ENCODE measurements around the gene PLCG2. TPM values are rescaled to one million over a fixed set of nuclear protein-coding genes. Genes with fewer than 3 reads are reported as not detected.
A peak's percentile ranks its signal among the peaks of the same experiment; 100 is the strongest.

PLCG2 gene
- polyA plus RNA-seq, 2 of the 4 experiments (the other 2 are of a cell fraction): 2.8 to 6.0 TPM

DNA sequence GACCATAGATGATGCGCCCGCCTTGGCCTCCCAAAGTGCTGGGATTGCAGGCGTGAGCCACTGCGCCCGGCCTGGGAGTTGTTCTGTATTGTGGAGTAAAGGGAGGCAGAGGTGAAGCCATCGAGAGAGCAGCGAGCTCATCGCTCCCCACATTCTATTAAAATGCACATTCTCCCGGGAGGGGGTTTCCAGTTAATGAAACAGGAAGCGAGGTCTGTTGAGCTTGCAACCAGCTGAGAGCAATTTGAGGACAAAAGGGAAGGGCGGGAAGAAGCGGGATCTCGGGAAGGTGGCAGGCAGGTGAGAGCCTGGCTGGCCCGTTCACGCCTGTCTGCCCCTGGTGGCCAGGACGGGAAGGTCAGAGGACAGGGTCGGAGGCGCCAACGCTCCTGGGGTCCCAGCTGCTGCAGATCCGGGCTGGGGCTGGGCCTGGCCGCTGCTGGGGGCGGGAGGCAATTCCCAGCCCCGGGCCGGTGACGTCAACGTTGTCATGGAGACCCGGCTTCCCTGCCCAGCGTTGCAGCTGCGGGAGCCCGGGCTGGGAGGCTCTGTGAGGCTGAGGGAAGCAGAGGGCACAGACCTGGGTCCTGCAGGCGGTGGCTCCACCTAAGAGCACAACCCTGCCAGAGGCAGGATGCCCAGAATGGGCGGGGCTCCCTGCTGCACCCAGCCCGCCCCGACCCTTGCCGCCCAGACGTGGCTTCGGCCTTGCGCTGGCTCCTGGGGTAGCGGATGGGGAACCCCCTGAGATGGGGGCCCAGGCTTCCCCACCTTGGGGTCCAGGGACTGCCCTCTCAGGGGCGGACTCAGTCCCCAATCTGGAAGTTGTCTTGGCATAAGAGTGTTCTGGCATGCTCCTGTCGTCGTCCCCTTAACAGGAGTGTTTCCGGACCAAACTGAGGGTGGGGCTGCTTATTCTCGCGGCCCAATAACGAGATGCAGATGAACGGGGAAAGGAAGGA is 48.7 kb upstream of the PLCG2 start (continued):
- TF ChIP-seq ZNF302 (CRISPR knock-in tag; IDR thresholded peaks at IDR 0.05): no peak; the same call in 1 of the 2 replicates
- TF ChIP-seq ESRRA (IDR thresholded peaks at IDR 0.05; ENCODE audit: borderline replicate concordance, low read length): no peak
- TF ChIP-seq POLR2A (IDR thresholded peaks at IDR 0.05; ENCODE audit: low read length): no peak
- peak; percentile 35 to 38; a peak in 2 of 5 replicates for TF ChIP-seq RAD21 (conservative IDR thresholded peaks at IDR 0.05 in 1 of 2, IDR thresholded peaks at IDR 0.05 in 1 of 2)

DNA sequence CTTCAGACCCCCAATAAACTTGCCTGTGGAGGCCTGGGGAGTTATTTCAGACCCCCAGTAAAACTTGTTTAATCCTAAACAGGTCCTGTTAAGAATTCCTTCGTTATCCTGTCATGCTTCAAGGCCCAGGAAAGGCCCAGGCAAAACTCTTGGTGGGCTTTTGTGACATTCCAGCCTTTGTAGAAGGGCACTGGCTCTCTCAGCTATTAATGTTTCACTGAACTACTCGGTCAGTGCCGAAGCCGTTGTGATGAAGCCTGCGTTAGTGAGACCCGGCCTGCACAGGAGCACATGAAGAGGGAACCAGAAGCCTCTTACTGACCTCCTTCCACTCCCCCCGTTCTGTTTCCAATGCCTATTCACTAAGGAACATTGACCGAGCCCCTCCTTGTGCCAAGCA is 47.4 kb upstream of the PLCG2 start:
- no peak for FAIRE-seq

DNA sequence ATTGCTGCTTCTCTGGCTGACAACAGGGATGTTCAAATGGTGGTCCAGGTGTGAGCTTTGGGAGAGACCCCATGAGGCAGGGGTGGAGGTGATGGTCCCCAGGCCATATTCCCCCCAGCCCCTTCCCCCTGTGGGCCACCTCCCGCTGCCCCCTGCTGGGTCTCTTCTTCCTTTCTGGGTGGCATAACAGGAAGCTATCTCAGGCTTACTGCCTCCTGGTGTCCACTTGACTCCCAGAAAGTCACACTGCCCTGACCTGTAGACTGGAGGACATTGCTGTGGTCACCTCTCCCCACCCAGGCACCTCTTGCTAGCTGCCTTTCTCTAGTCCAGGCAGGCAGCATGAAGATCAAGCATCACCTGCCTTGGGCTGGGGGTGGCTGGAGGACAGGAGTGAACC is 46.4 kb upstream of the PLCG2 start:
- DNase-seq (ENCODE audit: low read depth in 1 of 2, low spot score in 1 of 2): no peak
- ChIA-PET POLR2A (no interaction called here), CTCF (interaction anchor here (0.9 to 9.9 kb wide), 4 partner anchors 9 to 367 kb away, joined by 3 to 91 read pairs (median 6); no protein-coding TSS in a partner anchor)
- WGBS (ENCODE audit: missing lambda C conversion rate): no CpG with 5 or more reads among the region's 1 CpG
- peak overlapping the region; percentile 10 to 91; a peak in 4 of 6 replicates for H3K27ac ChIP-seq
- FAIRE-seq: no peak
- H3K4me1 ChIP-seq: peaks cover 31% of the 10 kb centered on the region
- H3K4me2 ChIP-seq: no peak overlapping the region
- no peak for ATAC-seq
- H3K9me3 ChIP-seq: no peaks in the 10 kb centered on the region
- no peak for TF ChIP-seq TP53 (CRISPR knock-in tag; IDR thresholded peaks at IDR 0.05)
- TF ChIP-seq RAD21 (conservative IDR thresholded peaks at IDR 0.05 in 1 of 2, IDR thresholded peaks at IDR 0.05 in 1 of 2): 0 out of 5 replicates have a peak, but pooled peaks of 1 of the 2 experiments have one; percentile 7
- H3K4me3 ChIP-seq: no peak overlapping the region

More for the DNA sequence above, 47.4 kb upstream of the PLCG2 start:
- ChIA-PET POLR2A (no interaction called here), CTCF (interaction anchor here (0.9 to 9.9 kb wide), 4 partner anchors 355 to 696 kb away, joined by 3 to 91 read pairs (median 6); partner anchors contain the start of gene ATMIN)
- H3K4me3 ChIP-seq: no peak overlapping the region
- H3K4me2 ChIP-seq: no peak overlapping the region; the same call in 2 of the 3 replicates
- DNase-seq (ENCODE audit: low read depth in 1 of 2, low spot score in 1 of 2) (no peak), ATAC-seq (no peak)
- no peaks in the 10 kb centered on the region for H3K9me3 ChIP-seq
- WGBS (ENCODE audit: missing lambda C conversion rate): 90% methylated on average over 8 of the region's 8 CpGs
- TF ChIP-seq RFX5 (IDR thresholded peaks at IDR 0.05): no peak
- no peak for TF ChIP-seq MAFK (IDR thresholded peaks at IDR 0.05; ENCODE audit: partially characterized antibody)
- no peak for TF ChIP-seq ESRRA (IDR thresholded peaks at IDR 0.05; ENCODE audit: borderline replicate concordance, low read length)
- no peak for TF ChIP-seq SMC3 (IDR thresholded peaks at IDR 0.05)
- TF ChIP-seq HDAC2 (IDR thresholded peaks at IDR 0.05): no peak
- TF ChIP-seq SREBF2 (IDR thresholded peaks at IDR 0.05): no peak
- no peak for TF ChIP-seq TP53 (CRISPR knock-in tag; IDR thresholded peaks at IDR 0.05)
- H3K4me1 ChIP-seq: peaks cover 26% of the 10 kb centered on the region
- H3K27ac ChIP-seq: peak overlapping the region; percentile 84 to 91

DNA sequence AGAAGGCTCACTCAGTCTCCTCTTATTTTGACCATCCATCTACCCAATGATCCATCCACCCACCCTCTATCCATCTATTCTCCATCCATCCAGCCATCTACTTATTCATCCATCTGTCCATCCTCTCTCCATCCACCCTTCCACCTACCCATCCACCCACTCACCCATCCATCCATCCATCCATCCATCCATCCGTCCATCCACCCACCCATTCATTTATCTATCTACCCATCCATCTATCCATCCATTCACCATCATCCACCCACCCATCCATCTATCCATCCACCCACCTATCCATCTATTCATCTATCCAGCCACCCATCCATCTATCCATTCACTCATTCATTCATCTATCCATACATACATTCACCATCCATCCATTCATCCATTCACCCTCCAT is 45.8 kb upstream of the PLCG2 start:
- FAIRE-seq: no peak

More for the DNA sequence above, 45.8 kb upstream of the PLCG2 start:
- DNase-seq (ENCODE audit: low read depth in 1 of 2, low spot score in 1 of 2) (no peak), ATAC-seq (no peak)
- peaks cover 33% of the 10 kb centered on the region for H3K4me1 ChIP-seq
- H3K9me3 ChIP-seq: no peaks in the 10 kb centered on the region
- ChIA-PET POLR2A (interaction anchor here (0.9 kb wide), 1 partner anchor 419 kb away, joined by 6 read pairs; the partner anchor contains the start of gene GAN), CTCF (interaction anchor here (1.0 to 9.9 kb wide), 5 partner anchors 9 to 367 kb away, joined by 3 to 91 read pairs (median 5); no protein-coding TSS in a partner anchor)
- no peak overlapping the region for H3K4me2 ChIP-seq
- 79% methylated on average over 1 of the region's 1 CpG for WGBS (ENCODE audit: missing lambda C conversion rate)
- TF ChIP-seq JUN (IDR thresholded peaks at IDR 0.05) (no peak), RCOR1 (IDR thresholded peaks at IDR 0.05; ENCODE audit: low read depth, low read length) (no peak), EHF (CRISPR knock-in tag; IDR thresholded peaks at IDR 0.05) (no peak), EHMT2 (IDR thresholded peaks at IDR 0.05; ENCODE audit: low read depth) (no peak)
- TF ChIP-seq, protein P1, sequence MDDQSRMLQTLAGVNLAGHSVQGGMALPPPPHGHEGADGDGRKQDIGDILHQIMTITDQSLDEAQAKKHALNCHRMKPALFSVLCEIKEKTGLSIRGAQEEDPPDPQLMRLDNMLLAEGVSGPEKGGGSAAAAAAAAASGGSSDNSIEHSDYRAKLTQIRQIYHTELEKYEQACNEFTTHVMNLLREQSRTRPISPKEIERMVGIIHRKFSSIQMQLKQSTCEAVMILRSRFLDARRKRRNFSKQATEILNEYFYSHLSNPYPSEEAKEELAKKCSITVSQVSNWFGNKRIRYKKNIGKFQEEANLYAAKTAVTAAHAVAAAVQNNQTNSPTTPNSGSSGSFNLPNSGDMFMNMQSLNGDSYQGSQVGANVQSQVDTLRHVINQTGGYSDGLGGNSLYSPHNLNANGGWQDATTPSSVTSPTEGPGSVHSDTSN (IDR thresholded peaks at IDR 0.05): no peak
- H3K4me3 ChIP-seq: no peak overlapping the region
- H3K27ac ChIP-seq: peak overlapping the region in 1 of 2 experiments; percentile 10; a peak in 1 of 6 replicates
